ENCODE results near the gene SUPT4H1. TPM values are rescaled to one million over a fixed set of nuclear protein-coding genes. Genes with fewer than 3 reads are reported as not detected.

The SUPT4H1 gene
- total and polyA plus RNA-seq, 7 donors, result 50.5 to 114 (median 65.3) TPM

- H3K27me3 ChIP-seq, result no peaks in the 10 kb centered on the region
- H3K9me3 ChIP-seq, result no peaks in the 10 kb centered on the region
- no peak overlapping the region for H3K4me3 ChIP-seq
- H3K36me3 ChIP-seq, result no peaks in the 10 kb centered on the region
- intact Hi-C loops (cut with DNase I), result no loop called here
- 53 to 72% methylated on average over 2 of the region's 2 CpGs for WGBS, 2 donors
- H3K4me1 ChIP-seq, result no peaks in the 10 kb centered on the region
- no peak for TF ChIP-seq POLR2A (IDR thresholded peaks at IDR 0.05)
- no peak for TF ChIP-seq POLR2AphosphoS5 (IDR thresholded peaks at IDR 0.05)
- TF ChIP-seq EP300 (IDR thresholded peaks at IDR 0.05), result no peak
- TF ChIP-seq CTCF (IDR thresholded peaks at IDR 0.05), result no peak
- DNase-seq, result no peak
- no peak overlapping the region for H3K27ac ChIP-seq
These were observed 23.8 kb upstream of the SUPT4H1 start for GRCh38 chr17:58375811-58376210.

DNA sequence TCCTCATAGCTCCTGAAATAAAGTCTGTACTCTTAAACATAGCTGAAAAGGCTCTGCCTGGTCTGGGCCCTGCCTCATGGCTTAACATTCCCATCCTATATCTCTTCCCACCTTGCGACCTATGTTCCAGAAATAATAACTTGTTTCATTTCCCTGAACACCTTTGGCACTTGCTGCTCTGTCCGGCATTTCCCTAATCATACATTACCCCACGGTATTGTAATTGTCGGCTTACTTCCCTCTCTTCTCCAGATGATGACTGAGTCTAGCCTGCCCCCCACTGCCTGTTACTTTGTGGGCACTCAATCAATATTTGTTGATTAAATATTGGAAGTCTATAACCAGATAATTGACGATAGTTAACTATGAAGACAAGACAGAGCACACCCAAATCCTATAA, 23.3 kb upstream of the SUPT4H1 start:
- intact Hi-C loops (cut with DNase I), result no loop called here
- Histone ChIP-seq H3K4me1 (no peaks in the 10 kb centered on the region), H3K36me3 (no peaks in the 10 kb centered on the region), H3K27ac (no peak overlapping the region), H3K9me3 (no peaks in the 10 kb centered on the region), H3K4me3 (no peak overlapping the region), H3K27me3 (no peaks in the 10 kb centered on the region)
- DNase-seq, result no peak
- no peak for TF ChIP-seq POLR2A (IDR thresholded peaks at IDR 0.05)
- TF ChIP-seq EP300 (IDR thresholded peaks at IDR 0.05), result no peak
- no peak for TF ChIP-seq CTCF (IDR thresholded peaks at IDR 0.05)
- WGBS, 2 donors, result 11 to 56% methylated on average over 5 of the region's 5 CpGs

DNA sequence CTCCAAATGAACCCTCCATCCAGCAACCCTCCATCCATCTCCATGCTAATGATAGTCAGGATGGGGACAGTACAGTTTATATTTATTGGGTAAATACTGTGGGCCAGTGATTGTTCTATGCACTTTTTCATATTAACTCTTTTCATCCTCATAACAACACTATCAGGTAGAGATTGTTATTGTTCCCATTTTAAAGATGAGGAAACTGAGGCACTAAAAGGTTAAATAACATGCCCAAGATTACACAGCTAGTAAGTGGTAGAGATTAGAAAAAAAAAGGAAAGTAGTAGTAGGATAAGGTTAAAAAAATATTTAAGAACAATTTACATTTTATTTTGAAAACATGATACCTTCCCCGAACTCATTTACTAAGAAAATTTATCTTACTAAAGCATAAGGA, 21.9 kb upstream of the SUPT4H1 start:
- Histone ChIP-seq H3K4me1 (no peaks in the 10 kb centered on the region), H3K36me3 (no peaks in the 10 kb centered on the region), H3K27me3 (no peaks in the 10 kb centered on the region), H3K27ac (no peak overlapping the region), H3K9me3 (no peaks in the 10 kb centered on the region), H3K4me3 (no peak overlapping the region)
- 76 to 96% methylated on average over 1 of the region's 1 CpG for WGBS, 2 donors
- no peak for DNase-seq
- TF ChIP-seq POLR2AphosphoS5 (IDR thresholded peaks at IDR 0.05) (no peak), CTCF (IDR thresholded peaks at IDR 0.05) (no peak), POLR2A (IDR thresholded peaks at IDR 0.05) (no peak), EP300 (IDR thresholded peaks at IDR 0.05) (no peak)
- intact Hi-C loops (cut with DNase I), result no loop called here

DNA sequence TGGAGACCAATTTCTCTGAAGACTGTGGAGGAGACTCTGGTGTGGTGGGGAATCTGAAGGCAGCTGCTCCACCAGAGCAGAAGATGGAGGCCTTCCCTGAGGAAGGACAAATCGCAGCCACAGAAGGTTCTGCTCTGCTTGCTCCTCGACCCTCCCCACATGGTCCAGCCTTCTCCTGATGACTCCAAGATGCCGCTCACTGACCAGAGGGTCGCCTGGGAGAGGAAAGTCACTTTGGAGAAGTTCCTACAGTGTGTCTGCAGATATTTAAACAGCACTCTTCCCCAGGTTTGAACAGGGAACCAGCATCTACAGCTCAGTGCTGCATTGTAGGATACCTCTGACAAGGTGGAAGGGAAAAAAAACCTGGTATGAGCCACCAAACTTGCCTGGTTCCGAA, 21.0 kb upstream of the SUPT4H1 start:
- Histone ChIP-seq H3K27me3 (no peaks in the 10 kb centered on the region), H3K4me3 (no peak overlapping the region), H3K9me3 (no peaks in the 10 kb centered on the region), H3K27ac (no peak overlapping the region), H3K4me1 (no peaks in the 10 kb centered on the region), H3K36me3 (no peaks in the 10 kb centered on the region)
- no peak for DNase-seq
- TF ChIP-seq CTCF (IDR thresholded peaks at IDR 0.05), result no peak
- TF ChIP-seq POLR2AphosphoS5 (IDR thresholded peaks at IDR 0.05), result no peak
- no peak for TF ChIP-seq POLR2A (IDR thresholded peaks at IDR 0.05)
- TF ChIP-seq EP300 (IDR thresholded peaks at IDR 0.05), result no peak
- intact Hi-C loops (cut with DNase I), result no loop called here
- WGBS, 2 donors, result 63 to 87% methylated on average over 5 of the region's 5 CpGs

- intact Hi-C loops (cut with DNase I), result no loop called here
- 39 to 79% methylated on average over 6 of the region's 6 CpGs for WGBS, 2 donors
These were observed 19.4 kb upstream of the SUPT4H1 start for GRCh38 chr17:58371300-58371950.

More at GRCh38 chr17:58371300-58371950, 19.4 kb upstream of the SUPT4H1 start:
- Histone ChIP-seq H3K27ac (no peak overlapping the region), H3K9me3 (no peaks in the 10 kb centered on the region), H3K36me3 (no peaks in the 10 kb centered on the region), H3K4me1 (no peaks in the 10 kb centered on the region), H3K4me3 (no peak overlapping the region), H3K27me3 (no peaks in the 10 kb centered on the region)
- TF ChIP-seq EP300 (IDR thresholded peaks at IDR 0.05) (no peak), POLR2AphosphoS5 (IDR thresholded peaks at IDR 0.05) (no peak), POLR2A (IDR thresholded peaks at IDR 0.05) (no peak), CTCF (IDR thresholded peaks at IDR 0.05) (no peak)
- no peak for DNase-seq

All from sigmoid colon (tissue), 7 donors.